A673 (cell line): ENCODE data around the gene CPT1A.

Experiments used
- EZH2 ChIP-seq: fragments of 200-600 bp; sonication (generic); IDR thresholded peaks from 2 replicates; pipeline ENCODE4 v1.6.1; 2017; ENCODE audit warnings: borderline replicate concordance, low read depth, mild to moderate bottlenecking, mixed read lengths, antibody characterized with exemption, low read length; ENCODE audit not compliant: poor library complexity, severe bottlenecking
- TF ChIP-seq, protein P1 (sequence below): fragments of 300-800, 200-600 bp; sonication (generic); conservative IDR thresholded peaks from 2 replicates; pipeline ENCODE4 v1.5.1; 2017; ENCODE audit warnings: low read depth, mild to moderate bottlenecking, antibody characterized with exemption, low read length, moderate library complexity, mixed read lengths

DNA sequence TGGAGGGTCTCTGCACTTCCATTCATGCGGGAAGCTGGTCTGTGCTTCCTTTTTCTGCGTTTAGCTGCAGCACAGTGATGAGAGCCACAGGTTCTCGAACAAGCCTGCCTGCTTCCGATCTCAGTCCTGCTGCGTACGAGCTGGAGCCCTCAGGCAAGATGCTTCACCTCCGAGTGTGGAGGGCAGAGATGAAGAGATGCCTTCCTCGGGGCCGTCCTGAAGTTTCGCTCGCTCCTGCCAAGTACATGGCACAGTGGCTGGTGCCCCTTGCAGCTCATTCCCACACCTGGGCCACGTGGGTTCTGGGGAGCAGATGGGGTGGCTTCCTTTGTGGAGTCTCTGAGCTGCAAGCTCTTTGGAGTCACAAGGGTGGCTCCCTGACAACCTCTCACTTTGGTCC is 70.9 kb downstream of the CPT1A start:
- TF ChIP-seq, protein P1, sequence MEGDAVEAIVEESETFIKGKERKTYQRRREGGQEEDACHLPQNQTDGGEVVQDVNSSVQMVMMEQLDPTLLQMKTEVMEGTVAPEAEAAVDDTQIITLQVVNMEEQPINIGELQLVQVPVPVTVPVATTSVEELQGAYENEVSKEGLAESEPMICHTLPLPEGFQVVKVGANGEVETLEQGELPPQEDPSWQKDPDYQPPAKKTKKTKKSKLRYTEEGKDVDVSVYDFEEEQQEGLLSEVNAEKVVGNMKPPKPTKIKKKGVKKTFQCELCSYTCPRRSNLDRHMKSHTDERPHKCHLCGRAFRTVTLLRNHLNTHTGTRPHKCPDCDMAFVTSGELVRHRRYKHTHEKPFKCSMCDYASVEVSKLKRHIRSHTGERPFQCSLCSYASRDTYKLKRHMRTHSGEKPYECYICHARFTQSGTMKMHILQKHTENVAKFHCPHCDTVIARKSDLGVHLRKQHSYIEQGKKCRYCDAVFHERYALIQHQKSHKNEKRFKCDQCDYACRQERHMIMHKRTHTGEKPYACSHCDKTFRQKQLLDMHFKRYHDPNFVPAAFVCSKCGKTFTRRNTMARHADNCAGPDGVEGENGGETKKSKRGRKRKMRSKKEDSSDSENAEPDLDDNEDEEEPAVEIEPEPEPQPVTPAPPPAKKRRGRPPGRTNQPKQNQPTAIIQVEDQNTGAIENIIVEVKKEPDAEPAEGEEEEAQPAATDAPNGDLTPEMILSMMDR: no peak
- no peak for TF ChIP-seq EZH2
